K562 (cell line): ENCODE data around the gene SMAD4. TPM values are rescaled to one million over a fixed set of nuclear protein-coding genes. Genes with fewer than 3 reads are reported as not detected.

ENCODE experiments used
- ATAC-seq: fragments of 200-7000 bp; cut with Tn5 transposase; 3 replicates; pipeline ENCODE4 v1.9.1; 2020; ENCODE audit warnings: moderate library complexity
- BruUV-seq: library from RNA; stranded (reverse); fragments of 400-500 nt; replicated peaks from 2 replicates; lab custom pipeline; 2021; lab: Mats Ljungman, UMichigan
- CTCF ChIA-PET: fragments of 300-600 bp; formaldehyde crosslinking; extraction: SDS; loops from one replicate; lab custom pipeline; 2021; ENCODE audit warnings: low intra/inter-chr PET ratio; lab: Yijun Ruan, JAX
- POLR2A ChIA-PET: fragments of 300-600, 350-650 bp; sonication (Branson Sonifier 250); formaldehyde crosslinking; extraction: SDS; loops from one replicate; lab custom pipeline; 2021; ENCODE audit warnings: antibody characterized with exemption, inconsistent platforms; lab: Yijun Ruan, JAX
- DNase-seq, 4 experiments: peaks; one replicate each; pipeline versions ENCODE4 v3.0.0 to v3.0.0-alpha.2; 2011 to 2018; ENCODE audit warnings: low spot score in 3 of 4, mixed read lengths in 3 of 4; ENCODE audit errors: extremely low read depth in 1 of 4
- FAIRE-seq: peaks from 2 replicates; lab custom pipeline; 2011; peaks lifted over from hg19 to GRCh38; lab: Jason Lieb, UNC
- H2AFZ ChIP-seq: 2 replicates; pipeline ENCODE4 v1.6.0; 2011; ENCODE audit warnings: low read depth, low read length, control low read depth, inconsistent platforms
- H3K27ac ChIP-seq: fragments of 200-600 bp; 3 replicates; pipeline ENCODE4 v1.8.0; 2011; ENCODE audit warnings: low read depth, mild to moderate bottlenecking, control low read depth, inconsistent platforms, low read length, moderate library complexity, mixed read lengths; ENCODE audit errors: extremely low read depth
- H3K27me3 ChIP-seq, 2 experiments: fragments of 300-600 bp in 1 of 2; 2 replicates in 1 of 2; 3 replicates in 1 of 2; pipeline versions ENCODE4 v1.6.0 to v1.8.0; 2011; ENCODE audit warnings: inconsistent platforms in 2 of 2, low read length in 2 of 2, mild to moderate bottlenecking in 1 of 2, mixed read lengths in 1 of 2, moderate library complexity in 1 of 2; ENCODE audit not compliant: control insufficient read depth in 2 of 2, insufficient read depth in 2 of 2
- H3K36me3 ChIP-seq: fragments of 300-600 bp; 3 replicates; pipeline ENCODE4 v1.8.0; 2011; ENCODE audit warnings: mild to moderate bottlenecking, low read length, inconsistent platforms; ENCODE audit not compliant: control insufficient read depth, insufficient read depth
- H3K4me1 ChIP-seq, 2 experiments: fragments of 200-600 bp in 1 of 2; replicated peaks in 1 of 2; 2 replicates in 1 of 2; 3 replicates in 1 of 2; pipeline versions ENCODE4 v1.5.1 to v1.8.0; 2011; ENCODE audit warnings: inconsistent platforms in 2 of 2, low read length in 2 of 2, mild to moderate bottlenecking in 1 of 2, mixed read lengths in 1 of 2, moderate library complexity in 1 of 2; ENCODE audit not compliant: control insufficient read depth in 2 of 2, insufficient read depth in 2 of 2
- H3K4me2 ChIP-seq: 2 replicates; pipeline ENCODE4 v1.6.1; 2011; ENCODE audit warnings: low read length, control low read depth, inconsistent platforms, mixed read lengths; ENCODE audit not compliant: insufficient read depth
- H3K4me3 ChIP-seq: fragments of 200-600 bp; sonication (generic), shearing (Covaris generic); 2 replicates; pipeline ENCODE4 v1.5.1; 2016; ENCODE audit warnings: control low read depth, inconsistent platforms
- H3K79me2 ChIP-seq: fragments of 200-600 bp; 3 replicates; pipeline ENCODE4 v1.8.0; 2011; ENCODE audit warnings: low read length, inconsistent platforms; ENCODE audit not compliant: control insufficient read depth, insufficient read depth
- H3K9ac ChIP-seq, 2 experiments: 2 replicates each; pipeline versions ENCODE4 v1.6.0 to v1.6.1; 2011; ENCODE audit warnings: low read depth in 2 of 2, low read length in 2 of 2, control low read depth in 1 of 2, inconsistent platforms in 1 of 2, mild to moderate bottlenecking in 1 of 2, mixed read lengths in 1 of 2; ENCODE audit not compliant: insufficient read depth in 1 of 2
- H3K9me1 ChIP-seq: one replicate; pipeline ENCODE4 v1.6.0; 2011; ENCODE audit warnings: inconsistent platforms, mild to moderate bottlenecking, low read length, moderate library complexity; ENCODE audit not compliant: control insufficient read depth, insufficient read depth
- H3K9me3 ChIP-seq: replicated peaks from 2 replicates; pipeline ENCODE4 v1.5.1; 2011; ENCODE audit warnings: low read depth, low read length, inconsistent platforms; ENCODE audit not compliant: control insufficient read depth, insufficient read depth
- H4K20me1 ChIP-seq: replicated peaks from 2 replicates; pipeline ENCODE4 v1.6.1; 2011; ENCODE audit warnings: low read length, inconsistent platforms, mixed read lengths; ENCODE audit not compliant: control insufficient read depth, insufficient read depth
- FOSL1 ChIP-seq: fragments of 200-800 bp; sonication (Bioruptor generic); conservative IDR thresholded peaks from 2 replicates; pipeline ENCODE4 v1.6.1; 2016; ENCODE audit warnings: missing genetic modification characterization, missing compliant biosample characterization
- FOXK1 ChIP-seq: sonication (generic); formaldehyde crosslinking; IDR thresholded peaks from 2 replicates; pipeline ENCODE4 v1.8.0; 2022; ENCODE audit warnings: missing genetic modification reagents, mild to moderate bottlenecking, borderline replicate concordance
- HNRNPK ChIP-seq: fragments of 200-400 bp; formaldehyde crosslinking; IDR thresholded peaks from one replicate; pipeline ENCODE4 v1.6.1; 2018; ENCODE audit warnings: mild to moderate bottlenecking, low read depth, low read length; ENCODE audit not compliant: poor library complexity, severe bottlenecking
- HNRNPLL ChIP-seq: fragments of 200-400 bp; formaldehyde crosslinking; IDR thresholded peaks from 2 replicates; pipeline ENCODE4 v1.6.1; 2017; ENCODE audit warnings: low read length, low read depth, mild to moderate bottlenecking; ENCODE audit not compliant: poor library complexity, severe bottlenecking
- L3MBTL2 ChIP-seq: fragments of 450-650 bp; IDR thresholded peaks from 2 replicates; pipeline ENCODE4 v1.6.1; 2016; ENCODE audit warnings: mild to moderate bottlenecking, moderate library complexity
- NFRKB ChIP-seq: fragments of 450-650 bp; IDR thresholded peaks from 2 replicates; pipeline ENCODE4 v1.6.1; 2016; ENCODE audit warnings: low read depth
- NR2C2 ChIP-seq, 2 experiments: fragments of 200-800 bp in 1 of 2; sonication (Bioruptor generic) in 1 of 2; sonication (generic) in 1 of 2; formaldehyde crosslinking in 1 of 2; IDR thresholded peaks; 2 replicates each; pipeline versions ENCODE4 v1.6.1 to v1.8.0; 2016 to 2022; ENCODE audit warnings: mild to moderate bottlenecking in 1 of 2, missing compliant biosample characterization in 1 of 2, missing genetic modification characterization in 1 of 2, missing genetic modification reagents in 1 of 2
- PTTG1 ChIP-seq: fragments of 450-650 bp; IDR thresholded peaks from 2 replicates; pipeline ENCODE4 v1.6.1; 2016; ENCODE audit warnings: low read depth, mild to moderate bottlenecking, missing genetic modification characterization, missing compliant biosample characterization
- RBBP5 ChIP-seq: fragments of 200-600 bp; sonication (generic); IDR thresholded peaks from 2 replicates; pipeline ENCODE4 v1.6.1; 2012; ENCODE audit warnings: borderline replicate concordance, mild to moderate bottlenecking, low read length, control low read depth, inconsistent platforms; ENCODE audit not compliant: insufficient read depth, poor library complexity, severe bottlenecking
- ZBTB2 ChIP-seq: fragments of 450-650 bp; IDR thresholded peaks from 2 replicates; pipeline ENCODE4 v1.6.1; 2016; ENCODE audit warnings: antibody characterized with exemption
- WGBS: fragments of 100-300 bp; shearing (Covaris generic); methylation state at CpG from one replicate; pipeline ENCODE4 v1.1.6; 2016; ENCODE audit warnings: low coverage, mixed read lengths; ENCODE audit not compliant: insufficient coverage; ENCODE audit errors: missing lambda C conversion rate; 5-methylcytosine and 5-hydroxymethylcytosine counted together
- in situ Hi-C: fragments of 300-500 bp; cut with MboI; formaldehyde crosslinking; loops from 4 replicates; pipeline ENCODE4 v1.15.0; 2018; ENCODE audit warnings: inconsistent platforms, mixed read lengths
- intact Hi-C: fragments of 100-400 bp; cut with micrococcal nuclease; formaldehyde crosslinking; loops from 2 replicates; pipeline ENCODE4 v1.14.2; 2022
- polyA plus RNA-seq, 8 experiments: library from polyadenylated mRNA; depleted of rRNA in 4 of 8; stranded (reverse) in 5 of 8; unstranded in 3 of 8; fragments of >200 nt; fragmentation: Nextera tagmentation in 2 of 8; fragmentation: Illumina TruSeq in 1 of 8; extraction: Ambion mirVana in 2 of 8; extraction: Trizol in 1 of 8; gene quantifications; 2 replicates each; pipeline versions ENCODE4 v1.2.1 to v1.2.3, GENCODE V29; 2011 to 2014; ENCODE audit warnings: inconsistent platforms in 1 of 8, missing spikeins in 1 of 8
- total RNA-seq, 7 experiments: library from RNA; depleted of rRNA in 6 of 7; stranded (reverse); fragments of >200 nt in 6 of 7; fragmentation: Illumina TruSeq in 2 of 7; extraction: Trizol in 2 of 7; gene quantifications; 2 replicates each; pipeline versions ENCODE4 v1.2.1 to v1.2.3, GENCODE V29; 2011 to 2021; ENCODE audit warnings: low replicate concordance in 1 of 7
- TF ChIP-seq, protein P1 (sequence below): fragments of 250-450 bp; sonication (Bioruptor Pico); IDR thresholded peaks from 2 replicates; pipeline ENCODE4 v1.8.0; 2022; ENCODE audit warnings: inconsistent platforms, mild to moderate bottlenecking, moderate library complexity, borderline replicate concordance

SMAD4 gene
- total and polyA plus RNA-seq, 9 of the 15 experiments (the other 6 are each of a cell fraction or from before 2014, with no cell fraction given), result 5.7 to 55.0 (median 39.4) TPM

DNA sequence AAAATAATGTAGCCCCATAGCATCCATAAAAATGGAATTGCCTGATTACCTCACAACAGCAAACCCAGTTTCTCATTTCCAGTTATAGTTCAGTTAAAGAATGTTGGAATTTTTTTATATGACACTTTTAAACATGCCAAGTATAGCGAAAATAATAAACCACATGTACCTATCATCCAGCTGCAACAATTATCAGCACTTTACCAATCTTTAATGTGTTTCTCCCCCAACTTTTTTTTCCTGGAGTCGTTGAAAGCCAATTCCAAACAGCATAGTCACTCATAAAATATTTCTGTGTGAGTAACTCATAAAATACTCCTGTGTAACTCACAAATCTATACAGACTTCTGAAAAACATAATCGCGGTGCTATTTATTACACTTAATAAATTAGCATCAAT, 38.1 kb downstream of the SMAD4 start:
- in situ Hi-C loops, result no loop called here
- WGBS, result 93% methylated on average over 4 of the region's 4 CpGs
- intact Hi-C loops, result no loop called here

More for the DNA sequence above, 38.1 kb downstream of the SMAD4 start:
- no peak overlapping the region for H3K4me3 ChIP-seq
- ChIA-PET CTCF (no interaction called here), POLR2A (no interaction called here)
- H4K20me1 ChIP-seq, result no peaks in the 10 kb centered on the region
- H3K27me3 ChIP-seq, result no peaks in the 10 kb centered on the region
- no peaks in the 10 kb centered on the region for H3K9me3 ChIP-seq
- H2AFZ ChIP-seq, result no peak overlapping the region
- H3K79me2 ChIP-seq, result no peaks in the 10 kb centered on the region; the same call in 1 of the 3 replicates
- H3K36me3 ChIP-seq, result peaks cover 61% of the 10 kb centered on the region
- ATAC-seq, result no peak
- H3K9ac ChIP-seq, result no peak overlapping the region
- no peak overlapping the region for H3K27ac ChIP-seq
- no peaks in the 10 kb centered on the region for H3K4me1 ChIP-seq
- BruUV-seq, result TSS peak; percentile 17
- H3K4me2 ChIP-seq, result no peak overlapping the region
- FAIRE-seq, result no peak
- TF ChIP-seq NR2C2 (CRISPR knock-in tag; IDR thresholded peaks at IDR 0.05) (no peak), NR2C2 (tag; IDR thresholded peaks at IDR 0.05) (no peak), FOSL1 (tag) (no peak), RBBP5 (no peak), HNRNPK (no peak), HNRNPLL (no peak), PTTG1 (tag) (no peak), NFRKB (no peak), L3MBTL2 (no peak), FOXK1 (CRISPR knock-in tag) (no peak), ZBTB2 (no peak)
- TF ChIP-seq, protein P1, sequence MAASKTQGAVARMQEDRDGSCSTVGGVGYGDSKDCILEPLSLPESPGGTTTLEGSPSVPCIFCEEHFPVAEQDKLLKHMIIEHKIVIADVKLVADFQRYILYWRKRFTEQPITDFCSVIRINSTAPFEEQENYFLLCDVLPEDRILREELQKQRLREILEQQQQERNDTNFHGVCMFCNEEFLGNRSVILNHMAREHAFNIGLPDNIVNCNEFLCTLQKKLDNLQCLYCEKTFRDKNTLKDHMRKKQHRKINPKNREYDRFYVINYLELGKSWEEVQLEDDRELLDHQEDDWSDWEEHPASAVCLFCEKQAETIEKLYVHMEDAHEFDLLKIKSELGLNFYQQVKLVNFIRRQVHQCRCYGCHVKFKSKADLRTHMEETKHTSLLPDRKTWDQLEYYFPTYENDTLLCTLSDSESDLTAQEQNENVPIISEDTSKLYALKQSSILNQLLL (CRISPR knock-in tag), result no peak
- DNase-seq, result no peak
- no peaks in the 10 kb centered on the region for H3K9me1 ChIP-seq
